Neural progenitor cell (in vitro differentiated cells): Measurements from ENCODE around the gene HAX1.

Source experiments
- EZH2 ChIP-seq: fragments of 200-600 bp; sonication (generic); IDR thresholded peaks from 2 replicates; pipeline ENCODE4 v1.6.1; 2017; ENCODE audit warnings: antibody characterized with exemption, mild to moderate bottlenecking, moderate library complexity
- EZH2phosphoT487 ChIP-seq: fragments of 200-600 bp; sonication (generic); IDR thresholded peaks from 2 replicates; pipeline ENCODE4 v1.6.1; 2017; ENCODE audit warnings: antibody characterized with exemption
- TF ChIP-seq, protein P1 (sequence below): fragments of 200-600 bp; sonication (generic); IDR thresholded peaks from 2 replicates; pipeline ENCODE4 v1.5.1; 2017; ENCODE audit warnings: antibody characterized with exemption, mild to moderate bottlenecking

GRCh38 chr1:154253671-154254070, 18.8 kb upstream of the HAX1 start:
- no peak for TF ChIP-seq EZH2
- no peak for TF ChIP-seq EZH2phosphoT487
- TF ChIP-seq, protein P1, sequence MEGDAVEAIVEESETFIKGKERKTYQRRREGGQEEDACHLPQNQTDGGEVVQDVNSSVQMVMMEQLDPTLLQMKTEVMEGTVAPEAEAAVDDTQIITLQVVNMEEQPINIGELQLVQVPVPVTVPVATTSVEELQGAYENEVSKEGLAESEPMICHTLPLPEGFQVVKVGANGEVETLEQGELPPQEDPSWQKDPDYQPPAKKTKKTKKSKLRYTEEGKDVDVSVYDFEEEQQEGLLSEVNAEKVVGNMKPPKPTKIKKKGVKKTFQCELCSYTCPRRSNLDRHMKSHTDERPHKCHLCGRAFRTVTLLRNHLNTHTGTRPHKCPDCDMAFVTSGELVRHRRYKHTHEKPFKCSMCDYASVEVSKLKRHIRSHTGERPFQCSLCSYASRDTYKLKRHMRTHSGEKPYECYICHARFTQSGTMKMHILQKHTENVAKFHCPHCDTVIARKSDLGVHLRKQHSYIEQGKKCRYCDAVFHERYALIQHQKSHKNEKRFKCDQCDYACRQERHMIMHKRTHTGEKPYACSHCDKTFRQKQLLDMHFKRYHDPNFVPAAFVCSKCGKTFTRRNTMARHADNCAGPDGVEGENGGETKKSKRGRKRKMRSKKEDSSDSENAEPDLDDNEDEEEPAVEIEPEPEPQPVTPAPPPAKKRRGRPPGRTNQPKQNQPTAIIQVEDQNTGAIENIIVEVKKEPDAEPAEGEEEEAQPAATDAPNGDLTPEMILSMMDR = no peak
